K562 (cell line): ENCODE data around the gene MALRD1. TPM values are rescaled to one million over a fixed set of nuclear protein-coding genes. Genes with fewer than 3 reads are reported as not detected.
"Not testable (repeated sequence)": the region's sequence is repeated elsewhere in the genome, so short reads cannot be mapped to it uniquely, and the experiment has no call there.

ENCODE experiments used
- ATAC-seq: fragments of 200-7000 bp; cut with Tn5 transposase; 3 replicates; pipeline ENCODE4 v1.9.1; 2020; ENCODE audit warnings: moderate library complexity
- BruUV-seq: library from RNA; stranded (reverse); fragments of 400-500 nt; replicated peaks from 2 replicates; lab custom pipeline; 2021; lab: Mats Ljungman, UMichigan
- CTCF ChIA-PET: fragments of 300-600 bp; formaldehyde crosslinking; extraction: SDS; loops from one replicate; lab custom pipeline; 2021; ENCODE audit warnings: low intra/inter-chr PET ratio; lab: Yijun Ruan, JAX
- POLR2A ChIA-PET: fragments of 300-600, 350-650 bp; sonication (Branson Sonifier 250); formaldehyde crosslinking; extraction: SDS; loops from one replicate; lab custom pipeline; 2021; ENCODE audit warnings: antibody characterized with exemption, inconsistent platforms; lab: Yijun Ruan, JAX
- DNase-seq, 4 experiments: peaks; one replicate each; pipeline versions ENCODE4 v3.0.0 to v3.0.0-alpha.2; 2011 to 2018; ENCODE audit warnings: low spot score in 3 of 4, mixed read lengths in 3 of 4; ENCODE audit errors: extremely low read depth in 1 of 4
- FAIRE-seq: peaks from 2 replicates; lab custom pipeline; 2011; peaks lifted over from hg19 to GRCh38; lab: Jason Lieb, UNC
- H2AFZ ChIP-seq: 2 replicates; pipeline ENCODE4 v1.6.0; 2011; ENCODE audit warnings: low read depth, low read length, control low read depth, inconsistent platforms
- H3K27ac ChIP-seq: fragments of 200-600 bp; 3 replicates; pipeline ENCODE4 v1.8.0; 2011; ENCODE audit warnings: low read depth, mild to moderate bottlenecking, control low read depth, inconsistent platforms, low read length, moderate library complexity, mixed read lengths; ENCODE audit errors: extremely low read depth
- H3K27me3 ChIP-seq, 2 experiments: fragments of 300-600 bp in 1 of 2; 2 replicates in 1 of 2; 3 replicates in 1 of 2; pipeline versions ENCODE4 v1.6.0 to v1.8.0; 2011; ENCODE audit warnings: inconsistent platforms in 2 of 2, low read length in 2 of 2, mild to moderate bottlenecking in 1 of 2, mixed read lengths in 1 of 2, moderate library complexity in 1 of 2; ENCODE audit not compliant: control insufficient read depth in 2 of 2, insufficient read depth in 2 of 2
- H3K36me3 ChIP-seq: fragments of 300-600 bp; 3 replicates; pipeline ENCODE4 v1.8.0; 2011; ENCODE audit warnings: mild to moderate bottlenecking, low read length, inconsistent platforms; ENCODE audit not compliant: control insufficient read depth, insufficient read depth
- H3K4me1 ChIP-seq, 2 experiments: fragments of 200-600 bp in 1 of 2; replicated peaks in 1 of 2; 2 replicates in 1 of 2; 3 replicates in 1 of 2; pipeline versions ENCODE4 v1.5.1 to v1.8.0; 2011; ENCODE audit warnings: inconsistent platforms in 2 of 2, low read length in 2 of 2, mild to moderate bottlenecking in 1 of 2, mixed read lengths in 1 of 2, moderate library complexity in 1 of 2; ENCODE audit not compliant: control insufficient read depth in 2 of 2, insufficient read depth in 2 of 2
- H3K4me2 ChIP-seq: 2 replicates; pipeline ENCODE4 v1.6.1; 2011; ENCODE audit warnings: low read length, control low read depth, inconsistent platforms, mixed read lengths; ENCODE audit not compliant: insufficient read depth
- H3K4me3 ChIP-seq: fragments of 200-600 bp; sonication (generic), shearing (Covaris generic); 2 replicates; pipeline ENCODE4 v1.5.1; 2016; ENCODE audit warnings: control low read depth, inconsistent platforms
- H3K79me2 ChIP-seq: fragments of 200-600 bp; 3 replicates; pipeline ENCODE4 v1.8.0; 2011; ENCODE audit warnings: low read length, inconsistent platforms; ENCODE audit not compliant: control insufficient read depth, insufficient read depth
- H3K9ac ChIP-seq, 2 experiments: 2 replicates each; pipeline versions ENCODE4 v1.6.0 to v1.6.1; 2011; ENCODE audit warnings: low read depth in 2 of 2, low read length in 2 of 2, control low read depth in 1 of 2, inconsistent platforms in 1 of 2, mild to moderate bottlenecking in 1 of 2, mixed read lengths in 1 of 2; ENCODE audit not compliant: insufficient read depth in 1 of 2
- H3K9me1 ChIP-seq: one replicate; pipeline ENCODE4 v1.6.0; 2011; ENCODE audit warnings: inconsistent platforms, mild to moderate bottlenecking, low read length, moderate library complexity; ENCODE audit not compliant: control insufficient read depth, insufficient read depth
- H3K9me3 ChIP-seq: replicated peaks from 2 replicates; pipeline ENCODE4 v1.5.1; 2011; ENCODE audit warnings: low read depth, low read length, inconsistent platforms; ENCODE audit not compliant: control insufficient read depth, insufficient read depth
- H4K20me1 ChIP-seq: replicated peaks from 2 replicates; pipeline ENCODE4 v1.6.1; 2011; ENCODE audit warnings: low read length, inconsistent platforms, mixed read lengths; ENCODE audit not compliant: control insufficient read depth, insufficient read depth
- ARID1B ChIP-seq: fragments of 450-650 bp; IDR thresholded peaks from 2 replicates; pipeline ENCODE4 v1.6.1; 2016; ENCODE audit warnings: antibody characterized with exemption, mild to moderate bottlenecking, inconsistent platforms
- ATF7 ChIP-seq: fragments of 450-650 bp; IDR thresholded peaks from 2 replicates; pipeline ENCODE4 v1.7.1; 2014; ENCODE audit warnings: mild to moderate bottlenecking, moderate library complexity
- CBFA2T2 ChIP-seq: fragments of 450-650 bp; conservative IDR thresholded peaks from 2 replicates; pipeline ENCODE4 v1.6.1; 2017; ENCODE audit warnings: mild to moderate bottlenecking
- CBFA2T3 ChIP-seq: fragments of 450-650 bp; IDR thresholded peaks from 2 replicates; pipeline ENCODE4 v1.6.1; 2017
- CEBPG ChIP-seq, 3 experiments: fragments of 200-800 bp in 1 of 3; sonication (Bioruptor generic) in 1 of 3; sonication (generic) in 1 of 3; formaldehyde crosslinking in 1 of 3; IDR thresholded peaks in 2 of 3; conservative IDR thresholded peaks in 1 of 3; 2 replicates each; pipeline versions ENCODE4 v1.6.1 to v1.8.0; 2016 to 2022; ENCODE audit warnings: missing compliant biosample characterization in 2 of 3, missing genetic modification characterization in 2 of 3, mild to moderate bottlenecking in 1 of 3, missing genetic modification reagents in 1 of 3
- GATA2 ChIP-seq: sonication (generic); formaldehyde crosslinking; IDR thresholded peaks from 2 replicates; pipeline ENCODE4 v1.4.0; 2020; ENCODE audit warnings: mild to moderate bottlenecking, missing genetic modification reagents
- NCOR1 ChIP-seq: fragments of 450-650 bp; IDR thresholded peaks from 2 replicates; pipeline ENCODE4 v1.6.1; 2016; ENCODE audit warnings: mild to moderate bottlenecking, moderate library complexity
- NR2C1 ChIP-seq, 2 experiments: fragments of 450-650 bp; IDR thresholded peaks; 2 replicates each; pipeline ENCODE4 v1.6.1; 2017; ENCODE audit warnings: mild to moderate bottlenecking in 2 of 2, antibody characterized with exemption in 1 of 2, inconsistent platforms in 1 of 2, missing compliant biosample characterization in 1 of 2, missing genetic modification characterization in 1 of 2
- SOX6 ChIP-seq: fragments of 450-650 bp; IDR thresholded peaks from 2 replicates; pipeline ENCODE4 v1.6.1; 2014; ENCODE audit warnings: mild to moderate bottlenecking
- TAL1 ChIP-seq: fragments of 450-650 bp; IDR thresholded peaks from 2 replicates; pipeline ENCODE4 v1.6.1; 2016; ENCODE audit warnings: mild to moderate bottlenecking
- TCF3 ChIP-seq: sonication (generic); formaldehyde crosslinking; IDR thresholded peaks from 2 replicates; pipeline ENCODE4 v1.4.0; 2020; ENCODE audit warnings: mild to moderate bottlenecking, missing genetic modification reagents
- WGBS: fragments of 100-300 bp; shearing (Covaris generic); methylation state at CpG from one replicate; pipeline ENCODE4 v1.1.6; 2016; ENCODE audit warnings: low coverage, mixed read lengths; ENCODE audit not compliant: insufficient coverage; ENCODE audit errors: missing lambda C conversion rate; 5-methylcytosine and 5-hydroxymethylcytosine counted together
- in situ Hi-C: fragments of 300-500 bp; cut with MboI; formaldehyde crosslinking; loops from 4 replicates; pipeline ENCODE4 v1.15.0; 2018; ENCODE audit warnings: inconsistent platforms, mixed read lengths
- intact Hi-C: fragments of 100-400 bp; cut with micrococcal nuclease; formaldehyde crosslinking; loops from 2 replicates; pipeline ENCODE4 v1.14.2; 2022
- polyA plus RNA-seq, 8 experiments: library from polyadenylated mRNA; depleted of rRNA in 4 of 8; stranded (reverse) in 5 of 8; unstranded in 3 of 8; fragments of >200 nt; fragmentation: Nextera tagmentation in 2 of 8; fragmentation: Illumina TruSeq in 1 of 8; extraction: Ambion mirVana in 2 of 8; extraction: Trizol in 1 of 8; gene quantifications; 2 replicates each; pipeline versions ENCODE4 v1.2.1 to v1.2.3, GENCODE V29; 2011 to 2014; ENCODE audit warnings: inconsistent platforms in 1 of 8, missing spikeins in 1 of 8
- total RNA-seq, 7 experiments: library from RNA; depleted of rRNA in 6 of 7; stranded (reverse); fragments of >200 nt in 6 of 7; fragmentation: Illumina TruSeq in 2 of 7; extraction: Trizol in 2 of 7; gene quantifications; 2 replicates each; pipeline versions ENCODE4 v1.2.1 to v1.2.3, GENCODE V29; 2011 to 2021; ENCODE audit warnings: low replicate concordance in 1 of 7
- TF ChIP-seq, protein P1 (sequence below), 2 experiments: IDR thresholded peaks in 1 of 2; conservative IDR thresholded peaks in 1 of 2; 2 replicates each; pipeline ENCODE4 v1.6.1; 2016; ENCODE audit warnings: low read depth in 2 of 2, mild to moderate bottlenecking in 1 of 2, missing compliant biosample characterization in 1 of 2, missing genetic modification characterization in 1 of 2, moderate library complexity in 1 of 2

The MALRD1 gene
- total and polyA plus RNA-seq, 9 of the 15 experiments (the other 6 are each of a cell fraction or from before 2014, with no cell fraction given) = not detected

DNA sequence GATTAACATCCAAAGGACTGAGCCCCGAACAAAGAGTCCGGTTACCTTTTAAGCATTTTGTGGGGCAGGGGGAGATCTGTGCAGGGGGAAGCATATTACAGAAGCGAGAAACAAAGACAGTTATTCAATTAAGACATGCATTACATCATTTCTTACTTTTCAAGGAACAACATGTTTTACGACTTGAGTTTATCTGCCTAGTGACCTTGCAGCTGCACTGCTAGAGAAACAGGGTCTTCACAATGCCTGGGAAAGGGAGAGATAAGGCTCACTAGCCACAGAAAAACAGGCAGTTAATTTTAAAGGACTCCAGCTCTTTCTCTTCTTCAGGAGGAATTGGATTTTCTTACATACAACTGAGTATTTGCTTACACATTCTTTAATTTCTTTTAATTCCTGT lies 693.5 kb downstream of the MALRD1 start:
- 0% methylated on average over 4 of the region's 4 CpGs for WGBS
- BruUV-seq; H3K36me3 ChIP-seq; H3K4me1 ChIP-seq; POLR2A ChIA-PET; H3K9me3 ChIP-seq; H3K4me3 ChIP-seq; in situ Hi-C loops; ATAC-seq; H2AFZ ChIP-seq; H3K27me3 ChIP-seq; intact Hi-C loops; H3K79me2 ChIP-seq; H3K9ac ChIP-seq; H4K20me1 ChIP-seq; H3K9me1 ChIP-seq; FAIRE-seq; H3K4me2 ChIP-seq; CTCF ChIA-PET; TF ChIP-seq CEBPG (tag; conservative IDR thresholded peaks at IDR 0.05 in 1 of 2, IDR thresholded peaks at IDR 0.05 in 1 of 2); NR2C1 (IDR thresholded peaks at IDR 0.05): not testable (repeated sequence)
- peak overlapping the region; percentile 62; the same call in 1 of the 3 replicates for H3K27ac ChIP-seq
- TF ChIP-seq ARID1B (0 out of 2 replicates have a peak, but pooled peaks have one; percentile 29), CBFA2T3 (peak; percentile 59), CEBPG (CRISPR knock-in tag; IDR thresholded peaks at IDR 0.05) (peak; percentile 44; the same call in 1 of the 2 replicates), GATA2 (CRISPR knock-in tag) (peak; percentile 35; the same call in 1 of the 2 replicates), ATF7 (peak; percentile 42; the same call in 1 of the 2 replicates), NCOR1 (0 out of 2 replicates have a peak, but pooled peaks have one; percentile 21), SOX6 (0 out of 2 replicates have a peak, but pooled peaks have one; percentile 25), CBFA2T2 (peak; percentile 30; the same call in 1 of the 2 replicates), NR2C1 (tag; IDR thresholded peaks at IDR 0.05) (0 out of 2 replicates have a peak, but pooled peaks have one; percentile 70), TAL1 (peak; percentile 32; the same call in 1 of the 2 replicates), TCF3 (CRISPR knock-in tag) (peak; percentile 71)
- TF ChIP-seq, protein P1, sequence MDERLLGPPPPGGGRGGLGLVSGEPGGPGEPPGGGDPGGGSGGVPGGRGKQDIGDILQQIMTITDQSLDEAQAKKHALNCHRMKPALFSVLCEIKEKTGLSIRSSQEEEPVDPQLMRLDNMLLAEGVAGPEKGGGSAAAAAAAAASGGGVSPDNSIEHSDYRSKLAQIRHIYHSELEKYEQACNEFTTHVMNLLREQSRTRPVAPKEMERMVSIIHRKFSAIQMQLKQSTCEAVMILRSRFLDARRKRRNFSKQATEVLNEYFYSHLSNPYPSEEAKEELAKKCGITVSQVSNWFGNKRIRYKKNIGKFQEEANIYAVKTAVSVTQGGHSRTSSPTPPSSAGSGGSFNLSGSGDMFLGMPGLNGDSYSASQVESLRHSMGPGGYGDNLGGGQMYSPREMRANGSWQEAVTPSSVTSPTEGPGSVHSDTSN (CRISPR knock-in tag; IDR thresholded peaks at IDR 0.05; ENCODE audit: low read depth) = not testable (repeated sequence)
- TF ChIP-seq, protein P1 (tag; conservative IDR thresholded peaks at IDR 0.05; ENCODE audit: low read depth) = peak; percentile 51; the same call in 1 of the 2 replicates
- DNase-seq = peak in 1 of 4 experiments; percentile 14
